NCI-H1930 (cell line): Measurements from ENCODE around the gene ENG.
A peak's percentile ranks its signal among the peaks of the same experiment; 100 is the strongest.

Experiments used
- DNase-seq, 2 experiments: peaks; one replicate each; lab custom pipeline; 2025; lab: John Stamatoyannopoulos, UW

ENG gene

DNA sequence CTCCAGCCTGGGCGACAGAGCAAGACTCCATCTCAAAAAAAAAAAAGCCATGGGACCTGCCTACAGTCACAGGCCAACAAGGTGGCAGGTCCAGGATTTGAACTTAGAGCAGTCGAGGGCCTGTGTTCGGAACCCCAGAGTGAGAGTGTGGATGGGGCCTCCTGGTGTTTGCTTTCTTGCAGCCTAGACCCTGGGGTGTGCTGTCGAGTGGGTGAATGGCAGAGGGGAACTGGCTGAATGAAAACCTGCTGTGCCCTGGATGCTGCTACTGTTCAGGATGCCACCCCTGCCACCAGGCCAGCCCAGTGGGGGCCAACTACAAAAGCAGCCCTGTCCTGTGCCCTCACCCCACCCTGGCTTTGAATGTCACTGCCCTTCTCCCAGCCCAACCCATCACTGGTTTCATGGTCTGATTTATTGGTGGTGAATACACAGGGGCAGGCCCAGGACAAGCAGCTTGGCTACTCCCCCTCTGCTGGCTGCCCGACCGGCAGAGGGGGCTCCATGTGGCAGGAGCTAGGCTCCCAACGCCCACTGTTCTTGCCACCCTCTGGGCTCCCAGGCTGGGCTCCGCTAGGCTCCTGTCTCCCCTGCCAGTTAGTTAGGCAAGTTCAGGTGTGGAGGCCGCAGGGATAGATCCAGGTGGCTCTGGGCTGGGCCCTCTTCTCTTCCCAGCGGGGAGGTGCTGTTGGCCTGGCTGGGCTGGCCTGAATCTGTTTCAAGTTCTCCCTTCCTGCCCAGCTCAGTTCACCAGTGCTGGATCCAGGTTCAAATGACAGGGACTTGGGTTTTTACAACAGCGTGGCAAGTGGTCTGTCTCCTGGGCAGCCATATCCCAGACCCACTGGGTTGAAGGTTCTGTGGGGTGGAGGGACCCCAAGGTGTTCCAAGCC is 39.6 kb downstream of the ENG start:
- DNase-seq = no peak

GRCh38 chr9:127813686-127814226 is 40.7 kb downstream of the ENG start:
- no peak for DNase-seq

DNA sequence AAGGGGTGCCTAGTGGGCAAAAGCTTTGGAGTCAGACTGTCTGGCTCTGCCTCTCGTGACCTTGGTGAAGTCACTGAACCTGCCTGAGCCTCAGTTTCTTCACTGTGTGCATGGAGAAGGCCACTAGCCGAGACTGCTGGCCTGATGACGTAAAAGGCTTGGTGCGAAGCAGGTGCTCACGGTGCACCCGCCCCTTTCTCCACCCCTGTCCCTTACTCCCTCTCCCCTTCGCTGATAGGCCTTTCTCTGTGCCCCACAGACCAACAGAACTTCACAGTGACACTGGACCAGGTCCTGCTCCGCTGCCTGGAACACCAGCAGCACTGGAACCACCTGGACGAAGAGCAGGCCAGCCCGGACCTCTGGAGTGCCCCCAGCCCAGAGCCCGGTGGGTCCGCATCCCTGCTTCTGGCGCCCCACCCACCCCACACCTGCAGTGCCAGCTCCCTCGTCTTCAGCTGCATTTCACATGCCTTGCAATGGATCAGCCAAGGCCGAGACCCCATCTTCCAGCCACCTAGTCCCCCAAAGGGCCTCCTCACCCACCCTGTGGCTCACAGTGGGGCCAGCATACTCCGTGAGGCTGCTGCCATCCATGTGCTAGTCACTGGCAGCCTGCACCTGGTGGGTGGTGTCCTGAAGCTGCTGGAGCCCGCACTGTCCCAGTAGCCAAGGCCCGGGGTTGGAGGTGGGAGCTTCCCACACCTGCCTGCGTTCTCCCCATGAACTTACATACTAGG is 41.4 kb downstream of the ENG start:
- DNase-seq = no peak

- no peak for DNase-seq
These were observed 42.4 kb downstream of the ENG start for GRCh38 chr9:127812011-127812410.

- no peak for DNase-seq
These were observed 43.9 kb downstream of the ENG start for GRCh38 chr9:127810378-127811187.

GRCh38 chr9:127809540-127810377 is 44.7 kb downstream of the ENG start:
- DNase-seq = no peak

DNA sequence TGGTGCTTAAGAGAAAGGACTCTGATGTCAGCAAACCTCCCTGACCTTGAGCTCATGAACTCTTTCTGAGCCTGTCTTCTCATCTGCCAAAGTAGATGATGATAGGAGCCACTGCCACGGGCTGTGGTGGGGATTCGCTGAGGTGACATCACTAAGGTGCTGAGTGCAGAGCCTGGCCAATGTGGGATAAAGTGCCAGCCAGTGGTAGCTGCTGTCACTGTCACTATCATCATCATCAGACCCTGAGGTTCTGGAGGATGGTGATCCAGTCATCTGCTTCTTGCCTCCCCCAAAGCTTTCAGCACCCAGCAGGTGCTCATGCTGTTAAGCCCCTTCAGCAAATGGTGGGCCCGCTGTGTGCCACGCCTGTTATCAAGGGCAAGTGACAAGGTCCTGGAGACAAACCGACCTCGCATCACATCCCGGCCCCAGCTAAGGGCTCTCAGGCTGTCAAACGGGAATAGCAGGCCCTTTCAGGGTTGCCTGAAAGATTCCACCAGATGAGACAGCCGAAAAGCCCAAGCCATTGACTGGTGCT is 45.4 kb downstream of the ENG start:
- DNase-seq = no peak

- no peak for DNase-seq
These were observed 46.0 kb downstream of the ENG start for GRCh38 chr9:127808347-127809001.

DNA sequence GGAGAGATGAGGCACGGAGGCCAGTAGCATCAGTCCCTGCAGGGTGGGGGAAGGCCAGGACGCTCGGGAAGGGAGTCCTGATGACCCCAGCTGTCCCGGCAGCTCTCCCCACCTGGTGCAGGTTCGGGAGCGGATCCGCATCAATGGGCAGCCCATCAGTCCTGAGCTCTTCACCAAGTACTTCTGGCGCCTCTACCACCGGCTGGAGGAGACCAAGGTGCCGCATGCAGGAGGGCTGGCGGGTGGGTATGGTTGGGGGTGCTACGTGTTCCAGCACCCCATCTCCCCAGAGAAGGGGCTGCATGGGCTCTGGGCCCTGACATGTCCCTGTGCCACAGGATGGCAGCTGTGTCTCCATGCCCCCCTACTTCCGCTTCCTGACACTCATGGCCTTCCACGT is 47.6 kb downstream of the ENG start:
- DNase-seq = no peak

GRCh38 chr9:127805620-127806019 is 48.8 kb downstream of the ENG start:
- peak in 1 of 2 experiments; percentile 44 for DNase-seq

- no peak for DNase-seq
These were observed 50.7 kb downstream of the ENG start for GRCh38 chr9:127803507-127804352.

GRCh38 chr9:127802576-127803443 is 51.6 kb downstream of the ENG start, which contains the start of gene FPGS:
Gene FPGS (plus strand): TSS chr9:127802882. CDS start chr9:127802925, 43 bp downstream.
- DNase-seq = peak; percentile 74 to 83

GRCh38 chr9:127801955-127802575 is 52.4 kb downstream of the ENG start:
- DNase-seq = no peak

GRCh38 chr9:127796852-127797370 is 57.5 kb downstream of the ENG start:
- no peak for DNase-seq

- no peak for DNase-seq
These were observed 58.1 kb downstream of the ENG start for GRCh38 chr9:127796225-127796813.

DNA sequence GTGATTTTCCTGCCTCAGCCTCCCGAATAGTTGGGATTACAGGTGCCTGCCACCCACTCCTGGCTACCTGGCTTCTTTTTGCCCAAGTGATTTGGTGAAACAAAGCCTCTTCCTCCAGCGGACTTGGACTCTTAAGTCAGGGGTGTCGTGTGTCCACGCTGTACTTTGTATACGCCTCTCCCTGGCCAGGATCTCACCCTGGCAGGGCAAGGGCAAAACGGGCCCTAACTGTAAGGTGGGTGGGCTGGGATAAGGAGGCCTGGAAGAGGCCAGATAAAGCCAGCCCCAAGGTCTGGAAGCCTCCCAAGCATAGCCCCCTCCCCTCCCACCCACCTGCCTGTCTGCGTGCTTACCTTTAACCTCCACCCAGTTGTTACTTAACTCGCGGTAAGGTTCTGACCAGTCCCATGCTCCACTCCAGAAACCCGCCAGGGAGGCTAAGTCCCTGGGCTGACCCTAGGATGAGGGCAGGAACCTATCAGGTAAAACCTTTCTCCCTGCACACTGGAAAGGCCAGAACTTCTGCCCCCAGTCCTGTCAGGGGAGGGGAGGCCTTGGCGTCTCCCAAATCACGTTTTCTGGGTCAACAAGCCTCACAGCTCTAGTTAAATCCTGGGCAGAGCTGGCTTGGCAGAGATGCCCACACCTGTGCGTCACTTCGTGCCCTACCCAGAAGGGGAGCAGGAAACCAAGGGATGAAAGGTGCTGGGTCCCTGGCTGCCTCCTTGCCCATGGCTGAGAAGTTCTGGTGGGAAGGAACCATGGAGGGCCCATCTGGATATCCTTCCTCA is 60.3 kb downstream of the ENG start:
- no peak for DNase-seq
